Subcutaneous abdominal adipose tissue (tissue), 5 donors: ENCODE data around the gene TANC2.
A peak's percentile ranks its signal among the peaks of the same experiment; 100 is the strongest.

Source experiments
- H3K27ac ChIP-seq: one replicate; pipeline ENCODE4 v1.7.0; 2013; ENCODE audit warnings: low read depth, mild to moderate bottlenecking, inconsistent platforms, low read length, moderate library complexity
- H3K27me3 ChIP-seq, 5 donors: one replicate each; pipeline ENCODE4 v1.7.0; 2013; ENCODE audit warnings: low read length in 5 of 5, inconsistent platforms in 1 of 5; ENCODE audit not compliant: control insufficient read depth in 5 of 5, insufficient read depth in 4 of 5
- H3K36me3 ChIP-seq, 5 donors: one replicate each; pipeline ENCODE4 v1.7.0; 2013; ENCODE audit warnings: low read length in 5 of 5; ENCODE audit not compliant: control insufficient read depth in 5 of 5, insufficient read depth in 5 of 5
- H3K4me1 ChIP-seq, 5 donors: one replicate each; pipeline ENCODE4 v1.7.0; 2013; ENCODE audit warnings: low read length in 5 of 5, mild to moderate bottlenecking in 3 of 5, moderate library complexity in 1 of 5; ENCODE audit not compliant: control insufficient read depth in 5 of 5, insufficient read depth in 5 of 5
- H3K4me3 ChIP-seq, 5 donors: one replicate each; pipeline ENCODE4 v1.7.0; 2013; ENCODE audit warnings: low read length in 5 of 5, low read depth in 1 of 5
- H3K9ac ChIP-seq, 5 donors: one replicate each; pipeline ENCODE4 v1.7.0; 2013; ENCODE audit warnings: low read length in 5 of 5, mild to moderate bottlenecking in 4 of 5, moderate library complexity in 3 of 5
- H3K9me3 ChIP-seq, 5 donors: one replicate each; pipeline ENCODE4 v1.7.0; 2013; ENCODE audit warnings: low read length in 5 of 5; ENCODE audit not compliant: control insufficient read depth in 5 of 5
- donor health status: healthy.
- donor health status: healthy.
- donor health status: healthy.
- donor health status: healthy.
- donor health status: healthy.

TANC2 gene

DNA sequence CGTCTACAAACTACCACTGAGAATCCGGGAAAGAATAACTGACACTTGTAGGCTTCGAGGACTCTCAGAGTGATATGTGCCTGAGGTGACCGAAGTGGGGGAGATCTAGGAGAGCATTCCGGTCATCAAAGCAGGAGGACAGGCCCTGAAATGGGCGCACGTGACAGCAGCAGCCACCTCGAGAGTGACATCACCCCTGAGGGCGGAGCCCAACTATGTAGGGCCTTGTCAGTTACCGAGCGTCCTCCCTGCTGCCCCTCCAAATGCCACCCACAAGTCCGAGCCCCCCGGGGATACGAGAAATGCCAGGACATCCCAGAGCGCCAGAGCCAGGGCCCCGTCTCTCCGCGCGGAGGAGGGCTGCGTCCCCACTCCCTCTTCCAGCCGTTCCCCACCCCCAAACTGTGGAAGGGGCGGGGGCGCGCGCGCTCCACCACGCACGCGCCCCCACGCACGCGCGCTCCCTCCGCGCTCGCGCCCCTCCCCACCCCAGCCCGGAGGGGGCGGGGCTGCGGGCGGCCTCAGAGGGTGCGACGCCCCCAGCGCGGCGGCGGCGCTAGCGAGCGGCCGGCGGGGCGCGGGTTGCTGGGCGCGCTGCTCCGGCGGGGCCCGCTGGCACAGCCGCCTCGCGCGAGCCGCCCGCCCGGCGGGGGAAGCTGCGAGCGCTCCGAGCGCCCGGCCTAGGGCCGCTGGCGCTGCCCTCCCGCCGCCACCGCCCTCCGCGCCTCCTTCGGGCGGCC is at the start of gene TANC2:
Gene TANC2 (plus strand): TSS at position 550 of the 740 bp plus-strand sequence. CDS start 43,325 bp downstream, outside the sequence.
- Histone ChIP-seq H3K4me1 (peaks cover 0 to 38% (median 26%) of the 10 kb centered on the region in 5 donors), H3K9ac (peak within 1 kb of the TSS; percentile 30 to 89 (median 78)), H3K27me3 (no peaks in the 10 kb centered on the region), H3K36me3 (no peaks in the 10 kb centered on the region), H3K9me3 (no peaks in the 10 kb centered on the region), H3K4me3 (peak within 1 kb of the TSS; percentile 73 to 89 (median 82)), H3K27ac (peak within 1 kb of the TSS; percentile 60)

DNA sequence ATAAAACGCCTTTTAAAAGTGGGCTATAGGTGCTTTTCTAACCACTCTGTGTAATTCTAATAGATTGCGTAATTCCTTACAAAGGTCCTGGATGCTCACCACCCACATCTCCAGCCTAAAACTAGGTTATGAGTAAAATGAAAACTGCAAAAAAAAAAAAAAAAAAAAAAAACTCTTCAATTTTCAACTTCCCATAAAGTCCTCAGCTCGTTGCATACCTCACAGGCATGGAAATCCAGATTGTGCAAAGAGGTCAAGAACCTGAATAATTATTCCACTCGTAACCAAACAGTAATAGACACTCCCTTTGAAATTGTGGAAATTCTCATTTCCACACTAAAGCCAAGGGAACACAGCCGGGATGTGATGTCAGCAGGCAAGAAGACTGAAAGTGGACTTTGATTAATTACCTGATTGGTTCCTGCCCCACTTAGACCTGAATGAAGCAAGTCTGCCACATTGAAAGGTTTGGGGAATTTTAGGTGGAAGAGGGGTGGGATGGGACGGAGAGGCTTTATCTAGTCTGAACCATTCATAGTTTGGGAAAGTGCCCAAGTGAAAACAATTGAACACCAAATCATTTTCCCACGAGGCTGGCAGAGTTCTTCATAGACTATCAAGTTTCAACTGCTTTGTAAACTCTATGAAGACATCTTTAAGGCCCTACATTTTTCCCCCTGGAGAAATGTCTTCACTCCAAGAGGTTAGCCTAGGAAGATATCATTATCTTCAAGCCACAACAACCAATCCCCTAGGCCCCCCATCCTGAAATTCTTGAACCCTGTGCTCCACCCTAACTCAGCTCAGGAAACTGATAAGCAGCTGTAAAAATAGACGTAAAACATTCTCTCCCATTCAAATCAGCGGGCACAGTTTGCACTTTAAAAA is 49.1 kb upstream of the TANC2 start:
- Histone ChIP-seq H3K27me3 (no peaks in the 10 kb centered on the region), H3K9me3 (no peaks in the 10 kb centered on the region), H3K36me3 (no peaks in the 10 kb centered on the region), H3K4me1 (peaks cover 3 to 18% (median 6%) of the 10 kb centered on the region in 5 donors), H3K27ac (no peak overlapping the region), H3K4me3 (no peak overlapping the region), H3K9ac (no peak overlapping the region)

DNA sequence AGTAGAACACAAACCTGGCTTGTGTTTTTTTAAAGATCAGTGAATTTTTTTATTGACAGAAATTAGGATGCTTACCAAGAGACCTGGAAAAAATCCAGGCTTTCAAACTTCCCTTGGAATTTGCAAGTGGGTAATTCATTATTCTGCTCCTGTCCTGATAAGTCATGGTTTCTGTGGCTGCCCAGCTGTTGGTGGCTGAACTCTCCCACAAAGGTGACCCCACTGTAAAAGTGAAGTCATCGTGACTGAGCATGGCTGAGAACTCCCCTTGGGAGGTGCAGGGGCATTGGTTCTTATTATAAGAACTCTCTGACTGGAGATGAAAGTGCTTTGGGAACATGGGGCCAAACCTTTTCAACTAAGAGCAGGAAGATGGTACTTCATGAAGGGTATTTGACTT is 46.6 kb upstream of the TANC2 start:
- H3K4me3 ChIP-seq, result no peak overlapping the region
- no peak overlapping the region for H3K27ac ChIP-seq
- no peaks in the 10 kb centered on the region for H3K27me3 ChIP-seq

DNA sequence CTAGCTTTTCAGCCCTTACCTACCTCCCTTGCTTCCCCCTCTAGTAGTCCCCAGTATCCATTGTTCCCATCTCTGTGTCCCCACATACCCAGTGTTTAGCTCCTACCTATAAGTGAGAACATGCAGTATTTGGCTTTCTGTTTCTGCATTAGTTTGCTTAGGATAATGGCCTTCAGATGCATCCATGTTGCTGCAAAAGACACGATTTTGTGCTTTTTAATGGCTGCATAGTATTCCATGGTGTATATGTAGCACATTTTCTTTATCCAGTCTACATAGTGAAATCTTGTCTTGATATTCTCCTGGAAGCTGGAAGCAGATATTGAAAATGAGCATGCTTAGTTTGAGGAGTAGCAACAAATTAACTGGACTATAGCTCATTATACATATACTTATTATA is 45.7 kb upstream of the TANC2 start:
- no peaks in the 10 kb centered on the region for H3K9me3 ChIP-seq
- no peak overlapping the region for H3K27ac ChIP-seq
- no peak overlapping the region for H3K9ac ChIP-seq
- H3K36me3 ChIP-seq, result no peaks in the 10 kb centered on the region
- H3K4me3 ChIP-seq, result no peak overlapping the region
- peaks cover 3 to 18% (median 6%) of the 10 kb centered on the region in 5 donors for H3K4me1 ChIP-seq
- H3K27me3 ChIP-seq, result no peaks in the 10 kb centered on the region

More for the DNA sequence above, 46.6 kb upstream of the TANC2 start:
- peaks cover 3 to 18% (median 6%) of the 10 kb centered on the region in 5 donors for H3K4me1 ChIP-seq
- H3K9me3 ChIP-seq, result no peaks in the 10 kb centered on the region
- no peak overlapping the region for H3K9ac ChIP-seq
- H3K36me3 ChIP-seq, result no peaks in the 10 kb centered on the region

DNA sequence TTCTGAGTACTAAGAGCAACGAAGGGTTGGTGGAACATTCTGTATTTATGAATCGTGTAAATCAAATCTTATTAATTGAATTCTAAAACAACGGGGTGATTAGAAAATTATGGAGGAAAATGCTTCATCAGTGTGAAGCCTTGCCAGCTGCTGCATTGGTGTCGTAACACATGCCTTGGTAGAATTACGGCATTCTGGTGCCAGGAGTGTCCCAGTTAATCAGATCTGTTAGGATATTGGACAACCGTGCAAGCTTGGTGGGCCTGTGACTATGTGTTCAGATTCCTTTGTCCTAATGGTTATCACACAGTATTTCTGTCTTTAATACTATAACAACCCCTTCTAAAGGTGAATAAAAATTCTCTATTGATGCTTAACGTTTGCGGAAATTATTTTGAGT is 44.2 kb upstream of the TANC2 start:
- H3K36me3 ChIP-seq, result no peaks in the 10 kb centered on the region
- no peak overlapping the region for H3K27ac ChIP-seq
- no peak overlapping the region for H3K4me3 ChIP-seq
- no peaks in the 10 kb centered on the region for H3K27me3 ChIP-seq
- peaks cover 3 to 11% (median 5%) of the 10 kb centered on the region in 5 donors for H3K4me1 ChIP-seq
- H3K9me3 ChIP-seq, result no peaks in the 10 kb centered on the region
- no peak overlapping the region for H3K9ac ChIP-seq

DNA sequence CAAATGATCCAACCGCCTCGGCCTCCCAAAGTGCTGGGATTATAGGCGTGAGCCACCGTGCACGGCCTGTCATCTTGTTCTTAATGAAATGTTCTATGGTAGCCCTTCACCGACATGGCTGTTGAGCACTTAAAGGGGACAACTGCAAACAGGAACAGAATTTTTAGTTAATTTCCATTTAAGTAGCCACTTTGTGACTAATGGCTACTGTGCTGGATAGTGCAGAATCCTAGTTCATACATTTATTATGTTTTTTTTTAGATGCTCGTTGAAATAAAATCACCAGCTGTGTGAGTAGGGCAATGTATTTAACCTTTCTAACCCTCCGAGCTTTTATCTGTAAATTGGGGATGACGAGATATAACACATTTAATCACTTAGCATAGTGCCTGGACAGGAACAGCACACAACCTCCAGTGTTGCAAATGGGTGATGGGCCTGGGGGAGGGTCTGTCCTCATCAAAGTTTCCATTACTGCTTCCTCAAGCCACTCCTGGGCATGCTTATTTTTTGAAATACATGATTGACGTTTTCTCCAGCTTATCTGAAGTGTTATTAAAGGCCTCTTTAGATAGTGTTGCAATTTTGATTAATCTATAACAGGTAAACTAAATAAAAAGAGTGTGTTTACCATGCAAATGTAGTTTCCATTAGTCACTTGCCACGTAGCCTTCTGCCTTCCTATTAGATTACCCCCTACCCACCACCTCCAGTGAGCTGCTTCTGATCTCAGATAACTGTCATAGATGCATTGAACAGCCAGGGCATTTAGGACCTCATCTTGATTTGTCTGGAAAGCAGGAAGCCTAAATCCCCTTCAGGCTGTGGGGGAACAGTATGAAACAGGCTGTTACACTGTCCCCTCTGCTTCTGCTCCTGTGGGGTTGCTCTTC is 42.5 kb upstream of the TANC2 start:
- Histone ChIP-seq H3K9me3 (no peaks in the 10 kb centered on the region), H3K27me3 (no peaks in the 10 kb centered on the region), H3K9ac (no peak overlapping the region), H3K4me3 (no peak overlapping the region), H3K27ac (no peak overlapping the region), H3K4me1 (peaks cover 0 to 6% (median 0%) of the 10 kb centered on the region in 5 donors), H3K36me3 (no peaks in the 10 kb centered on the region)

DNA sequence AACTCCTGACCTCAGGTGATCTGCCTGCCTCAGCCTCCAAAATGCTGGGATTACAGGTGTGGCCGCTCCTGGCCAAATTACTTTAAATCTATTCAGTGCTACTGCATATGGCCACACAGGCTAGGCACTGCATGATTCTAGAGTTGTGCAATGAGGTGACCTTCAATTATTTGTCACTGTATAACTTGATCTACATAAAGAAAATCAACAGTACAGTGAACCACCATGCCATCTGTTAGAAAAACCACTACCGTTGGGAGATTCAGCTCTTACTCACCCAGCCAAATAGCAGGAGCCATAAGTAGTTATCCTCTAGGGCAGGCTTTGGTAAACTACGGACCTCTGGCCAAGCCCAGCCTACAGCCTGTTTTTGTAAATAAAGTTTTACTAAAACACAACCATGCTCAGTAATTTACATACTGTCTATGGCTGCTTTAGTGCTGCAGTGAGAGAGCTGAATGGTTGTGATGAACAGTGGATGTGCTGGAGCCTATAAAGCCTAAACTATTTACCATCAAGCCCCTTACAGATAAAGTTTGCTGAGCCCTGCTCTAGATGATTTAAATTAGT is 40.7 kb upstream of the TANC2 start:
- H3K9ac ChIP-seq, result no peak overlapping the region
- H3K27me3 ChIP-seq, result no peaks in the 10 kb centered on the region
- no peaks in the 10 kb centered on the region for H3K9me3 ChIP-seq
- no peaks in the 10 kb centered on the region for H3K36me3 ChIP-seq
- no peak overlapping the region for H3K4me3 ChIP-seq
- peaks cover 0 to 6% (median 0%) of the 10 kb centered on the region in 5 donors for H3K4me1 ChIP-seq
- no peak overlapping the region for H3K27ac ChIP-seq

DNA sequence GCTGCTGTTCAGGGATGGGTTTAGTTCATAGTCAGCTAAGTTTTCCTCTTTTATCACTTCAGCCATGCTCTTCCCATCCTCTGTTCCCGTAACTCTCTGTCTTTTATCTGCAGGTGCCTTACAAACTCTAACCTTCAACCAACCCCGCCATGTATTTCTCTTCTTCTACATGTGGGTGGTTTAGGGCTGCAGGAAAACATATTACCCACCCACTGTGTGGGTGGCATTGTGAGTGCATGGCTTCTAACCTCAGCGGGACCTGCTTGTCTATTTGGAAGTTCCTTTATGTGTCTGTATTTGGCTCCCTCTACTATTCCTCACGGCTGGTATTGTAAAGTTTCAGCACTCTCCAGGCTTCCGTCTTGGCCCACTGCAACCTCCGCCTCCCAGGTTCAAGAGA is 39.0 kb upstream of the TANC2 start:
- Histone ChIP-seq H3K27ac (no peak overlapping the region), H3K36me3 (no peaks in the 10 kb centered on the region), H3K27me3 (no peaks in the 10 kb centered on the region), H3K9me3 (no peaks in the 10 kb centered on the region), H3K4me3 (no peak overlapping the region), H3K4me1 (no peaks in the 10 kb centered on the region), H3K9ac (no peak overlapping the region)

DNA sequence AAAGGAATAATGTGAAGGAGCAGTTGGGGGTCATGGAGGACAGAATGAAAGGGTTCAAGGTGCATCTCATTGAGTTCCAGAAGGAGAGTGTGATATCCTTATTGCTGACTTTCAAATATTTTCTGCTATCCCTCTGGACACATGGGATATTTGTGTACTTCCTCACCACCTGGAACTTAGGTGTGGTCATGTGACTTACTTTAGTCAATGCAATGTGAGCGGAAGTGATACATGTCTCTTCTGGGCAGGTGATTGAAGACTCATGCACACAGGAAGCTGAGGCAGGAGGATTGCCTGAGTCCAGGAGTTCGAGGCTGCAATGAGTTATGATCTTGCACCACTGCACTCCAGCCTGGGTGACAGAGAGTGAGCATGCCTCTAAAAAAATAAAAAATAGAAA is 36.7 kb upstream of the TANC2 start:
- H3K4me3 ChIP-seq, result no peak overlapping the region
- H3K36me3 ChIP-seq, result no peaks in the 10 kb centered on the region
- H3K4me1 ChIP-seq, result peaks cover 0 to 5% (median 0%) of the 10 kb centered on the region in 5 donors
- no peaks in the 10 kb centered on the region for H3K9me3 ChIP-seq
- peaks cover 0 to 2% (median 0%) of the 10 kb centered on the region in 5 donors for H3K27me3 ChIP-seq
- no peak overlapping the region for H3K9ac ChIP-seq
- no peak overlapping the region for H3K27ac ChIP-seq
